HG03342 (cell line): Measurements from ENCODE around the gene GADD45G.
A peak's percentile ranks its signal among the peaks of the same experiment; 100 is the strongest.

Experiments
- ATAC-seq: cut with Tn5 transposase; IDR thresholded peaks from one replicate; pipeline ENCODE4 v1.9.1; 2021; ENCODE audit warnings: mild to moderate bottlenecking, moderate library complexity; ENCODE audit not compliant: unreplicated experiment

GADD45G gene, protein sequence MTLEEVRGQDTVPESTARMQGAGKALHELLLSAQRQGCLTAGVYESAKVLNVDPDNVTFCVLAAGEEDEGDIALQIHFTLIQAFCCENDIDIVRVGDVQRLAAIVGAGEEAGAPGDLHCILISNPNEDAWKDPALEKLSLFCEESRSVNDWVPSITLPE

DNA sequence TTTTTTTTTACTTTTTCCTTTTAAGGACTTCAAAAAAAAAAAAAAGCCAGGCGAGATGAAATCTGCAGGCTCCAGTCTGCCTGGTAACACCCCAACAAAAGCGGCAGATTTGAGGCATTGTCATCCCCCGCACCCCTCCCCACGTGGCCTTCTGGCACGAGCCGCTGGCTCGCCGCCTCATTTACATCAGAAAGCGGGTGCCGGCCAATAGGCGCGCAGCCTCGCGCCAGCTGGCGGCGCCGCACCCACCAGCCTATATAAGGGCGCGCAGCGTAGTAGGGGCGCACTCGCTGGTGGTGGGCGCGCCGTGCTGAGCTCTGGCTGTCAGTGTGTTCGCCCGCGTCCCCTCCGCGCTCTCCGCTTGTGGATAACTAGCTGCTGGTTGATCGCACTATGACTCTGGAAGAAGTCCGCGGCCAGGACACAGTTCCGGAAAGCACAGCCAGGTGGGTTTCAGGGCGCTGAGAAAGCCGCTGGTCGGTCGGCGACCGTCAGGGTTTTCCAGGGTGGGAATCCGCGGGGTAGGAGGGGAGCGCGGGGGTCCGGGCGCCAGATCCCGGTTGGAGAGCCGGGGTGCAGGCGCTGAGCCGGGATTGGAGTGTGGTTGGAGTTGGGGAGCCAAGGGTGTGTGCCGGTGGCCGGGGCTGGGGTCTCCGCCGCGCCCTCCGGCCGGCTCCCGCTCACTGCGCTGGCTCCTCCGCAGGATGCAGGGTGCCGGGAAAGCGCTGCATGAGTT is at the start of gene GADD45G:
Gene GADD45G, plus strand, starts transcription at position 284 of the 736 bp plus-strand sequence. Its CDS starts 110 bp downstream, at position 394.
- ATAC-seq: peak; percentile 49

- ATAC-seq: no peak
Measured at GRCh38 chr9:89555036-89555415, 49.8 kb upstream of the GADD45G start.

DNA sequence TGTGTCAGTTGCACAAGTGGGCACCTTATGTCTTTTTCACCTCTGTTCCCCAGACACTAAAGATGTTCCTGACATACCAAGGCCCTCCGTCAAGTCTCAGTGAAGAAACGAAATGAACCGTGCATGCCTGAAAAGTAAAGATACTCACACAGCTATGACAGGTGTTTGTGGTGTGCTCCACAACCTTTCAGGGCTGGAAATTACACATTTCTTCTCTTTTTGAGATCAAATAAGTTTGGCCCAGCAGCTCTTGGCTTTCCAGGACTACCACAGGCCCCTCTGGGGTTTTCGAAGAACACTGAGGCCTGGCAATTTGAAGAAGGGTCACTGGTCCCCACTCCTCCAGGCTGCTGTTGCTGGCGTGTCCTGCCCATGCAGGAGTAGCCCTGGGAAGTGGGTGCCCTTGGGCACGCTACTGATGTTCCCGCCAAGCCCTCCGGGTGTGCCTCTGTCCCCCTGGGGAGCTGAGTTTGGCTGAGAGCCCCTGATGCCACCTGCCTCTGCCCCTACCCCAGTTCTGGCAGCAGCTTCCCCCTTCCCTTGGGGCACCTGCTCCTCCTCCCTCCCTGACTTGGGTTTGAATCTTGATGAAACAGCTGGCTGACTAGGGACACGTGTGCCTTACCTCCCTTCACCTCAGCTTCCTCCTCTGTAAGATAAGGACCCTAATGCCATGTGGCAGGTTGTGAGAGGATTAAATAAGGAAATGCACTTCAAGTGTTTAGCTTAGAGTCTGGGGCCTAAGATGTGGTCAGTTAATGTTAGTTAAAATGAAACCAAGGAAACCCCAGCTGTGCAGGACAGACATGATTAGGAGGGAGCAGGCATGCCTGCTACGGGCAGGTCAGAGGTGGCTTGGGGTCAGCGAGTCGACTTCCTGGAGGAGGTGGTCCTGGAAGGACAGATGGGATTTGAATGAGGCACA is 49.1 kb upstream of the GADD45G start:
- ATAC-seq: peak; percentile 73

GRCh38 chr9:89558196-89558899 is 46.5 kb upstream of the GADD45G start:
- no peak for ATAC-seq

DNA sequence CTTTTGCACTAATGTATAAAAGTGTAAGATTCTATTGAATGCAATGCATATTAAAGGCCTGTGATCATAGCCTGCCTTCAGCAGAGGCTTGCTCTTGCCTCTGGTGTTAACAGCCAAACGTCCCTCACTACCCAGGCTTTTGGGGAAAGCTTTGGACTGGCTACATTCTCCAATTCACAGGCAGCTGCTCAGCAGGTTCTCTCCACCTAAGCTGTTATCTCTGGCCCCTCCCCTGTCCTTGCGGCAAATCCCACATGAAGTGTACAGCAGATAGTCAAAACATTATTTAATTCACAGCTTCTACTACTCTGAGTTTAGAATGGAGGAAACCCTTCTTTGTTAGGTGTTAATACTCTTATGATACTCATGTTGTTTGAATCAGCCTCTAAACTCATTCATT is 45.9 kb upstream of the GADD45G start:
- no peak for ATAC-seq

GRCh38 chr9:89562186-89562814 is 42.5 kb upstream of the GADD45G start:
- peak; percentile 64 for ATAC-seq

GRCh38 chr9:89563571-89564345 is 41.1 kb upstream of the GADD45G start:
- ATAC-seq: no peak

- no peak for ATAC-seq
Measured at GRCh38 chr9:89564346-89564878, 40.4 kb upstream of the GADD45G start.

DNA sequence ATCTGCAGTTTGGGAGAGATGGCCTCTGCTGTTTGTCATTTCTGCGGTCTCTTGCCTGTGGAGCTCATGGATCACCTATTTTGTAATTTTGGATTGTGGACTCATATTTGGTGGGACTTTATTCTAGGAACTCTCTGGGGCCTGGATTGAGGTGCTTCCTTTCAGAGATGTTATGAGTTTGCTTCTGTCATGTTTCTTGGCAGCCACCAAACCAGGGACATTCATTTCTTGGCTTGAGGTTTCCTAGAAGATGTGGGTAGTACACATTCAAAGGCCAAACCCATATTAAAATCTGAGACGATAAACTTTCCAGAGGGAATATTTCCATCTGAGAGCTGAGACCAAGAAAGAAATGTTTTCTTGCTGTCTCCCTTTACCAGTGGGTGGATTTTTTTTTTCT is 37.2 kb upstream of the GADD45G start:
- no peak for ATAC-seq

DNA sequence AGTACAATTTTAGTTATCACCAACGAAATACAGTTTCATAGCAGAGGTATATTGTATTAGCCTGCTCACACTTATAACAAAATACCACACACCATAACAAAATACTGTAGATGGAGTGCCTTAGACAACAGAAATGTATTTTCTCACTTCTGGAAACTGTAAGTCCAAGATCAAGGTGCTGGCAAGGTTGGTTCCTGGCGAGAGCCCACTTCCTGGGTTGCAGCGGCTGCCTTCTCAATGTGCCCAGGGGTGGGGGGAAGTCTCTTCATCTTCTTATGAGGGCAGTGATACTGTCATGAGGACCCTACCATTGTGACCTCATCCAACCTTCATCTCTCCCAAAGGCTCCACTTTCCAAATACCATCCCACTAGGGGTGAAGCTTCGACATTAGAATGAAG is 30.5 kb upstream of the GADD45G start:
- no peak for ATAC-seq

GRCh38 chr9:89576404-89576839 is 28.4 kb upstream of the GADD45G start:
- ATAC-seq: no peak

GRCh38 chr9:89577363-89577762 is 27.4 kb upstream of the GADD45G start:
- ATAC-seq: no peak

GRCh38 chr9:89579741-89580385 is 24.9 kb upstream of the GADD45G start:
- no peak for ATAC-seq

GRCh38 chr9:89586311-89586710 is 18.5 kb upstream of the GADD45G start:
- ATAC-seq: no peak

DNA sequence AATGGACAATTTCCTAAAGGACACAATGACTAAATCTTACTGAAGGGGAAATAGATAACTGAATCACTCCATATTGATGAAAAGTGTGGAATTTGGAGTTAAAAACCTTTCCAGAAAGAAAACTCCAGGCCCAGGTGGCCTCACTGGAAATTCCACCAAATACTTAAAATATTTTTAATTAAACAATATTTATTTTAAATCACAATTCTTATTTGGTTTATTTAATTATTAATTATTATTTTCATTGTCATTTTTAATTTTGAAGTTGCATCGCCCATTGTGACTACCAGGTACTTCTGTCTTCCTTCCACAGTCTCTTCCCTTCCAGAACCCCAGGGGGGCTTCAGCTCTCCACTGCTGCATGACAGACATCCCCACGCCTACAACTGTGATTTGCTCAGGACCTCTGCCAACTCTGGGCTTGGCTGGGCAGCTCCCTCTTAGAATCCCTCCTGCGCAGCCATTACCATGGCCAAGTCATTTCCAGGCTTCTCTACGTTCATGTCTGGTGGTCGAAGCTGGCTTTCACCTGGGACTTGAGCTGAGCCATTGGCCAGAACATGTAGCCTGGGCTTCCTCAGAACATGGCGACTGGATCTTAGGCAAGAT is 16.4 kb upstream of the GADD45G start:
- ATAC-seq: no peak

GRCh38 chr9:89590415-89590814 is 14.4 kb upstream of the GADD45G start:
- no peak for ATAC-seq

DNA sequence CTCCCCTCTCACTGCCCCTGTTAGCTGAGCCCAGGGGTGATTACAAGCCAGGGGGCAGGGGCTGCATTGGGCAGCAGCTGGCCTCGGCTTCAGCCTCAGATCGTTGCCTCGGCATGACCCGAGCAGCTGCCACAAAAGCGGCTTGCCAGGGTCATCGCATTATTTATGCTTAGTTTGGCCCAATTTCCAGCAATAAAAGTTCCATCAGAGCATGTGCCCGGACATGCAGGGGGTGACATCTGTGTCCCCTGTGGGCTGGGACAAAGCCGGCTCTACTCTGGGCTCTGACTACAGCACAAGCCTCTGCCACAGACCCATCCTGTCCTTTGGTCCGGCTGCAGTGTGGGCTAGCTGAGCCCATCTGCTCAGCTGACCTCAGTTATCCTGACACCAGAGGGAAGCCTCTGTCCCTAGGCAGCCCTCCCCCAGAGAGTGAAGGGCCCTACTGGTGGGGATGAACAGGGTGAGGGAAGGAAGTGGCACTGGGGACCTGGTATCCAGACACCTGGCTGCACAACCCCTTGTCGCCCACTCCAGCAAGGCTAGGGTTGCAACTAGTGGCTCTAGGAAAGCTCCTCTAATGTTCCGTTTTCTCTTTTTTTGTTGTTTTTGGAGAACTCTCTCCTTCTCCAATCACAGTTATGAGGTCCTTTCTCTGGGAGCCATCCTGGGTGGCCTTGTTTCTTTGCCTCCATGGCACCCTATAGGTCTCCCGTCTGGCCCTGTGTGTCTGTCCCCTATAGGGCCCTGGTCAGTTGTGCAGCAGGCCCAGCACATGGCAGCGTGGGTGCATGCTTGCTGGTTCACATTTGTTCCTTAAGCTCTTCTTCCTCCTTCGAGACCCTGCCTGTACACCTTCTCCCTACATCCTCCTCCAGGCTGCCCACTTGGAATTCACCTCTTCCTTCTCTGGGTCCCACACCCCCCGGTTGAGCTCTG is 13.3 kb upstream of the GADD45G start:
- ATAC-seq: no peak
